ENCODE measurements around the gene SUGT1. TPM values are rescaled to one million over a fixed set of nuclear protein-coding genes. Genes with fewer than 3 reads are reported as not detected.

SUGT1 gene
- total and polyA plus RNA-seq, 2 of the 13 experiments (the other 11 are each of a cell fraction or from before 2014, with no cell fraction given) = 23.1 to 71.2 TPM

- Histone ChIP-seq H3K9ac (ENCODE audit: insufficient read depth, low read depth, low read length) (no peak overlapping the region), H3K4me3 (replicated peaks in 1 of 3; ENCODE audit: insufficient read depth in 1 of 3, low read depth in 2 of 3, low read length in 3 of 3) (no peak overlapping the region), H2AFZ (ENCODE audit: low read length) (no peak overlapping the region), H3K36me3 (replicated peaks in 1 of 2; ENCODE audit: control insufficient read depth in 1 of 2, insufficient read depth in 2 of 2, low read length in 2 of 2) (peaks cover 3 to 10% of the 10 kb centered on the region in 2 experiments; a peak in 1 of 5 replicates), H3K27me3 (ENCODE audit: control insufficient read depth in 1 of 2, insufficient read depth in 2 of 2, low read length in 2 of 2) (no peaks in the 10 kb centered on the region), H4K20me1 (ENCODE audit: insufficient read depth, low read length) (no peaks in the 10 kb centered on the region), H3K4me1 (ENCODE audit: insufficient read depth, low read length) (no peaks in the 10 kb centered on the region), H3K4me2 (ENCODE audit: low read depth, low read length) (no peak overlapping the region), H3K9me3 (ENCODE audit: low read length) (no peaks in the 10 kb centered on the region), H3K27ac (ENCODE audit: extremely low read length, insufficient read depth, low read length) (no peak overlapping the region), H3K79me2 (ENCODE audit: insufficient read depth, low read length) (no peaks in the 10 kb centered on the region)
- no TSS peak for BruUV-seq (replicated peaks)
- TF ChIP-seq TRAFD1 (CRISPR knock-in tag; IDR thresholded peaks at IDR 0.05; ENCODE audit: borderline replicate concordance) (no peak), RBFOX2 (IDR thresholded peaks at IDR 0.05; ENCODE audit: low read depth, low read length) (no peak), ZNF414 (CRISPR knock-in tag; IDR thresholded peaks at IDR 0.05) (no peak), ZNF883 (CRISPR knock-in tag; IDR thresholded peaks at IDR 0.05; ENCODE audit: not compliant biosample characterization) (no peak), KMT2A (CRISPR knock-in tag; IDR thresholded peaks at IDR 0.05) (no peak), ZFX (CRISPR knock-in tag; IDR thresholded peaks at IDR 0.05; ENCODE audit: low read depth) (no peak), SKI (IDR thresholded peaks at IDR 0.05; ENCODE audit: partially characterized antibody) (no peak), SOX13 (IDR thresholded peaks at IDR 0.05) (no peak), SOX13 (CRISPR knock-in tag; conservative IDR thresholded peaks at IDR 0.05 in 1 of 2, IDR thresholded peaks at IDR 0.05 in 1 of 2) (no peak), MXI1 (IDR thresholded peaks at IDR 0.05; ENCODE audit: borderline replicate concordance, low read depth, low read length) (no peak), ZNF580 (CRISPR knock-in tag; IDR thresholded peaks at IDR 0.05; ENCODE audit: borderline replicate concordance, low read depth) (no peak), ZNF660 (CRISPR knock-in tag; IDR thresholded peaks at IDR 0.05; ENCODE audit: borderline replicate concordance, low read depth) (no peak), ATF2 (CRISPR knock-in tag; IDR thresholded peaks at IDR 0.05) (no peak), SMARCC2 (IDR thresholded peaks at IDR 0.05) (no peak), ZFP41 (CRISPR knock-in tag; IDR thresholded peaks at IDR 0.05; ENCODE audit: borderline replicate concordance) (no peak)
- ATAC-seq (no peak), DNase-seq (ENCODE audit: low spot score) (no peak), FAIRE-seq (no peak)
- intact Hi-C loops (cut with micrococcal nuclease; ENCODE audit: unreplicated experiment) = no loop called here
- in situ Hi-C loops (cut with HindIII; ENCODE audit: extremely low pct_ligation_motif_present, low pct_unique_long_range_greater_than_20kb) = no loop called here
- WGBS (ENCODE audit: low lambda C conversion rate) = 93% methylated on average over 3 of the region's 3 CpGs
- ChIA-PET CTCF (ENCODE audit: low intra/inter-chr PET ratio, low total read pairs) (no interaction called here), POLR2A (no interaction called here)
These were observed 8.5 kb upstream of the SUGT1 start for GRCh38 chr13:52644108-52644507.
